ENCODE measurements around the gene CCDC102A.

GRCh38 chr16:57556941-57557541 is 20.7 kb upstream of the CCDC102A start:
- no peak for TF ChIP-seq CTCF (IDR thresholded peaks at IDR 0.05)
- no peak for TF ChIP-seq POLR2A (IDR thresholded peaks at IDR 0.05)
- TF ChIP-seq EP300 (IDR thresholded peaks at IDR 0.05) = no peak

Measured in tibial nerve (tissue), 4 donors.